Testis (tissue), 2 donors: Measurements from ENCODE around the gene KCNQ1.

Experiments used
- CTCF ChIP-seq, 3 experiments: fragments of 450-650 bp in 2 of 3; fragments of 200-600 bp in 1 of 3; sonication (generic) in 1 of 3; IDR thresholded peaks; one replicate each; pipeline ENCODE4 v1.5.1; 2016 to 2019; ENCODE audit warnings: antibody characterized with exemption in 3 of 3, mild to moderate bottlenecking in 2 of 3, moderate library complexity in 1 of 3
- POLR2A ChIP-seq: fragments of 450-650 bp; IDR thresholded peaks from one replicate; pipeline ENCODE4 v1.6.1; 2017; ENCODE audit warnings: antibody characterized with exemption, mild to moderate bottlenecking, moderate library complexity

- TF ChIP-seq POLR2A (no peak), CTCF (IDR thresholded peaks at IDR 0.05) (no peak)
Measured at GRCh38 chr11:2770761-2771301, 326.0 kb downstream of the KCNQ1 start.
